ENCODE results near the gene CDK19. TPM values are rescaled to one million over a fixed set of nuclear protein-coding genes. Genes with fewer than 3 reads are reported as not detected.

CDK19 gene
- total and polyA plus RNA-seq, 4 experiments from 2014 or later, result 1.0 to 24.3 (median 13.2) TPM

DNA sequence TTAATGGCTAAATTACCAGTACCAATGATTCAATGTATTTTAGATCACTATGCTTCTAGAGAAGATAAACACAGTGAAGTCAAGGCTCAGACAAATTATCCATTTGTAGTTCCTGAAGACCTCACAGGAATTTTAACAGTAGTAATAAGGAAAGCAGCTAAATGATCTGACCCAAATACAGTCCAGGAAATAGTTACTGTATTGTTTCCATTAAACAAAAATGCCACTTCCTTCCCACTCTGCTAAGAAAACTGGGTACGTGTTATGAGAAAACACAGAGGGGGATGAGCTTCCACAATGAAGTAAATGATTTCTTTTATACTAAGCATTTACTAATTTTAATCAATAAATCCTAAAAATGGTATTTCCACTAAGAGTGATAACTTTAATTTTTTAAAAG, 127.9 kb downstream of the CDK19 start:
- H3K9me3 Mint-ChIP-seq, result no peaks in the 10 kb centered on the region
- intact Hi-C loops (cut with micrococcal nuclease), result no loop called here
- H3K4me1 ChIP-seq (ENCODE audit: insufficient read depth, low read length), result peaks cover 33% of the 10 kb centered on the region
- H3K27me3 ChIP-seq (ENCODE audit: insufficient read depth, low read length), result no peaks in the 10 kb centered on the region
- H3K4me3 Mint-ChIP-seq, result peak overlapping the region in 7 of 8 donors; percentile 45 to 80 (median 62)
- H3K9me3 ChIP-seq (ENCODE audit: control insufficient read depth in 1 of 2, low read length in 2 of 2), result no peaks in the 10 kb centered on the region
- no peak overlapping the region for H3K4me3 ChIP-seq (ENCODE audit: low read length in 2 of 2)
- H3K27ac Mint-ChIP-seq, result peak overlapping the region; percentile 18 to 91 (median 53)
- H3K27me3 Mint-ChIP-seq, result no peaks in the 10 kb centered on the region
- H3K4me1 Mint-ChIP-seq, result peaks cover 25 to 54% (median 34%) of the 10 kb centered on the region in 4 donors
- H3K27ac ChIP-seq (ENCODE audit: low read depth, low read length), result no peak overlapping the region
- peaks cover 0 to 2% of the 10 kb centered on the region in 2 donors for H3K36me3 Mint-ChIP-seq
- ChIA-PET CTCF (ENCODE audit: partially characterized antibody) (interaction anchor here (0.6 to 1.9 kb wide), 10 partner anchors 10 to 684 kb away, joined by 3 to 11 read pairs (median 4); partner anchors contain the start of genes AMD1, CDK19 and RPF2), POLR2A (ENCODE audit: partially characterized antibody) (interaction anchor here (0.6 to 3.8 kb wide), 7 partner anchors 9 to 272 kb away, joined by 3 to 32 read pairs (median 4); partner anchors contain the start of genes AMD1, CDK19 and GTF3C6)
- H3K36me3 ChIP-seq (ENCODE audit: insufficient read depth, low read length), result no peaks in the 10 kb centered on the region
- DNase-seq, result peak in 1 of 5 donors; percentile 10

- intact Hi-C loops (cut with micrococcal nuclease), result no loop called here
- ChIA-PET POLR2A (ENCODE audit: partially characterized antibody) (interaction anchor here (1.3 to 3.2 kb wide), 3 partner anchors 123 to 192 kb away, joined by 4 to 33 read pairs (median 16); partner anchors contain the start of genes AMD1 and CDK19), CTCF (ENCODE audit: partially characterized antibody) (interaction anchor here (0.6 to 6.9 kb wide), 29 partner anchors 10 to 576 kb away, joined by 3 to 192 read pairs (median 6); partner anchors contain the start of genes CDK19, GTF3C6 and RPF2)
- no peaks in the 10 kb centered on the region for H3K27me3 Mint-ChIP-seq
- H3K27ac Mint-ChIP-seq, result no peak overlapping the region
- H3K9me3 Mint-ChIP-seq, result no peaks in the 10 kb centered on the region
- H3K36me3 Mint-ChIP-seq, result no peaks in the 10 kb centered on the region
- Histone ChIP-seq H3K27ac (ENCODE audit: low read depth, low read length) (no peak overlapping the region), H3K36me3 (ENCODE audit: insufficient read depth, low read length) (no peaks in the 10 kb centered on the region), H3K27me3 (ENCODE audit: insufficient read depth, low read length) (no peaks in the 10 kb centered on the region), H3K4me1 (ENCODE audit: insufficient read depth, low read length) (peaks cover 20% of the 10 kb centered on the region), H3K9me3 (ENCODE audit: control insufficient read depth in 1 of 2, low read length in 2 of 2) (no peaks in the 10 kb centered on the region), H3K4me3 (ENCODE audit: low read length in 2 of 2) (no peak overlapping the region)
- no peak overlapping the region for H3K4me3 Mint-ChIP-seq
- H3K4me1 Mint-ChIP-seq, result peaks cover 14 to 32% (median 19%) of the 10 kb centered on the region in 4 donors
- DNase-seq, result no peak
Observed at GRCh38 chr6:110683241-110683640, 132.0 kb downstream of the CDK19 start.

- Histone ChIP-seq H3K9me3 (ENCODE audit: control insufficient read depth in 1 of 2, low read length in 2 of 2) (no peaks in the 10 kb centered on the region), H3K4me3 (ENCODE audit: low read length in 2 of 2) (no peak overlapping the region), H3K36me3 (ENCODE audit: insufficient read depth, low read length) (no peaks in the 10 kb centered on the region), H3K27ac (ENCODE audit: low read depth, low read length) (no peak overlapping the region), H3K4me1 (ENCODE audit: insufficient read depth, low read length) (peaks cover 13% of the 10 kb centered on the region), H3K27me3 (ENCODE audit: insufficient read depth, low read length) (no peaks in the 10 kb centered on the region)
- H3K36me3 Mint-ChIP-seq, result no peaks in the 10 kb centered on the region
- intact Hi-C loops (cut with micrococcal nuclease), result loop anchor here (1.0 kb wide), 6 partner anchors 133 to 317 kb away; partner anchors contain the start of genes AMD1 and CDK19
- H3K4me1 Mint-ChIP-seq, result peaks cover 11 to 24% (median 16%) of the 10 kb centered on the region in 4 donors
- no peaks in the 10 kb centered on the region for H3K9me3 Mint-ChIP-seq
- H3K27ac Mint-ChIP-seq, result peak overlapping the region in 4 of 7 donors; percentile 60 to 76 (median 69)
- no peaks in the 10 kb centered on the region for H3K27me3 Mint-ChIP-seq
- H3K4me3 Mint-ChIP-seq, result peak overlapping the region in 1 of 8 donors; percentile 0
- ChIA-PET POLR2A (ENCODE audit: partially characterized antibody) (interaction anchor here (0.7 to 3.2 kb wide), 7 partner anchors 122 to 800 kb away, joined by 3 to 33 read pairs (median 8); partner anchors contain the start of genes AMD1, CDK19, GTF3C6 and REV3L), CTCF (ENCODE audit: partially characterized antibody) (interaction anchor here (0.8 to 6.9 kb wide), 38 partner anchors 8 to 577 kb away, joined by 3 to 192 read pairs (median 6); partner anchors contain the start of genes AMD1, CDK19, GTF3C6 and RPF2)
- peak; percentile 76 to 81 (median 78) for DNase-seq
Observed at GRCh38 chr6:110682460-110682853, 132.8 kb downstream of the CDK19 start.

GRCh38 chr6:110681543-110682459, 133.5 kb downstream of the CDK19 start:
- Histone ChIP-seq H3K27ac (ENCODE audit: low read depth, low read length) (no peak overlapping the region), H3K4me3 (ENCODE audit: low read length in 2 of 2) (no peak overlapping the region), H3K27me3 (ENCODE audit: insufficient read depth, low read length) (no peaks in the 10 kb centered on the region), H3K4me1 (ENCODE audit: insufficient read depth, low read length) (peaks cover 7% of the 10 kb centered on the region), H3K9me3 (ENCODE audit: control insufficient read depth in 1 of 2, low read length in 2 of 2) (no peaks in the 10 kb centered on the region), H3K36me3 (ENCODE audit: insufficient read depth, low read length) (no peaks in the 10 kb centered on the region)
- Mint-ChIP-seq H3K4me1 (peaks cover 7 to 18% (median 10%) of the 10 kb centered on the region in 4 donors), H3K36me3 (no peaks in the 10 kb centered on the region), H3K4me3 (peak overlapping the region in 1 of 8 donors; percentile 0), H3K27me3 (no peaks in the 10 kb centered on the region), H3K27ac (peak overlapping the region in 4 of 7 donors; percentile 19 to 70 (median 68)), H3K9me3 (no peaks in the 10 kb centered on the region)
- DNase-seq, result no peak
- CTCF ChIA-PET (ENCODE audit: partially characterized antibody), result interaction anchor here (0.9 to 6.9 kb wide), 35 partner anchors 9 to 349 kb away, joined by 3 to 192 read pairs (median 7); partner anchors contain the start of genes AMD1, CDK19, GTF3C6 and RPF2
- intact Hi-C loops (cut with micrococcal nuclease), result loop anchor here (1.0 kb wide), 6 partner anchors 134 to 318 kb away; partner anchors contain the start of genes AMD1 and CDK19
- POLR2A ChIA-PET (ENCODE audit: partially characterized antibody), result interaction anchor here (0.7 to 3.2 kb wide), 7 partner anchors 122 to 801 kb away, joined by 3 to 33 read pairs (median 8); partner anchors contain the start of genes AMD1, CDK19, GTF3C6 and REV3L

DNA sequence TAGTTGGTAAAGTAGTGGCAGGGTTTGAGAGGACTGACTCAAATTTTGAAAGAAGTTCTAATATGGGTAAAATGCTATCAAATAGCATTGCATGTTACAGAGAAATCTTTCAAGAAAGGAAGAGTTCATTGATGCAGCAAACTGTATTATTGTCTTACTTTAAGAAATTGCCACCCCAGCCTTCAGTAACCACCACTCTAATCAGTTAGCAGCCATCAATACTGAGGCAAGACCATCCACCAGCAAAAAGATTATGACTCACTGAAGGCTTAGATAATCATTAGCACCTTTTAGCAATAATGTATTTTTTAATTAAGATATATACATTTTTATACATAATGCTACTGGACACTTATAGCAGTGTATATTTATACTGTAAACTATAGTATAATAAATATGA, 138.9 kb downstream of the CDK19 start:
- POLR2A ChIA-PET (ENCODE audit: partially characterized antibody), result no interaction called here
- Histone ChIP-seq H3K27ac (ENCODE audit: low read depth, low read length) (no peak overlapping the region), H3K27me3 (ENCODE audit: insufficient read depth, low read length) (no peaks in the 10 kb centered on the region), H3K36me3 (ENCODE audit: insufficient read depth, low read length) (no peaks in the 10 kb centered on the region), H3K4me1 (ENCODE audit: insufficient read depth, low read length) (no peaks in the 10 kb centered on the region), H3K9me3 (ENCODE audit: control insufficient read depth in 1 of 2, low read length in 2 of 2) (no peaks in the 10 kb centered on the region), H3K4me3 (ENCODE audit: low read length in 2 of 2) (no peak overlapping the region)
- CTCF ChIA-PET (ENCODE audit: partially characterized antibody), result no interaction called here
- no peak overlapping the region for H3K4me3 Mint-ChIP-seq
- H3K27me3 Mint-ChIP-seq, result no peaks in the 10 kb centered on the region
- H3K4me1 Mint-ChIP-seq, result peaks cover 0 to 5% (median 0%) of the 10 kb centered on the region in 4 donors
- H3K36me3 Mint-ChIP-seq, result peaks cover 0 to 10% of the 10 kb centered on the region in 2 donors
- intact Hi-C loops (cut with micrococcal nuclease), result no loop called here
- no peak for DNase-seq
- H3K9me3 Mint-ChIP-seq, result no peaks in the 10 kb centered on the region
- no peak overlapping the region for H3K27ac Mint-ChIP-seq

- POLR2A ChIA-PET (ENCODE audit: partially characterized antibody), result no interaction called here
- H3K4me1 ChIP-seq (ENCODE audit: insufficient read depth, low read length), result no peaks in the 10 kb centered on the region
- no peak overlapping the region for H3K4me3 ChIP-seq (ENCODE audit: low read length in 2 of 2)
- no peaks in the 10 kb centered on the region for H3K27me3 ChIP-seq (ENCODE audit: insufficient read depth, low read length)
- no peaks in the 10 kb centered on the region for H3K9me3 ChIP-seq (ENCODE audit: control insufficient read depth in 1 of 2, low read length in 2 of 2)
- CTCF ChIA-PET (ENCODE audit: partially characterized antibody), result interaction anchor here (1.0 to 1.6 kb wide), 4 partner anchors 13 to 275 kb away, joined by 3 read pairs; no protein-coding TSS in a partner anchor
- Mint-ChIP-seq H3K9me3 (no peaks in the 10 kb centered on the region), H3K36me3 (peaks cover 0 to 10% of the 10 kb centered on the region in 2 donors), H3K4me1 (peaks cover 0 to 5% (median 1%) of the 10 kb centered on the region in 4 donors), H3K4me3 (no peak overlapping the region), H3K27me3 (no peaks in the 10 kb centered on the region), H3K27ac (no peak overlapping the region)
- intact Hi-C loops (cut with micrococcal nuclease), result no loop called here
- DNase-seq, result no peak
- H3K36me3 ChIP-seq (ENCODE audit: insufficient read depth, low read length), result no peaks in the 10 kb centered on the region
- H3K27ac ChIP-seq (ENCODE audit: low read depth, low read length), result no peak overlapping the region
Observed at GRCh38 chr6:110674096-110674495, 141.2 kb downstream of the CDK19 start.
